K562 (cell line): ENCODE results near the gene ENPP5. TPM values are rescaled to one million over a fixed set of nuclear protein-coding genes. Genes with fewer than 3 reads are reported as not detected.
A peak's percentile ranks its signal among the peaks of the same experiment; 100 is the strongest.
"Not testable (repeated sequence)": the region's sequence is repeated elsewhere in the genome, so short reads cannot be mapped to it uniquely, and the experiment has no call there.

Experiments
- ATAC-seq: fragments of 200-7000 bp; cut with Tn5 transposase; 3 replicates; pipeline ENCODE4 v1.9.1; 2020; ENCODE audit warnings: moderate library complexity
- BruUV-seq: library from RNA; stranded (reverse); fragments of 400-500 nt; replicated peaks from 2 replicates; lab custom pipeline; 2021; lab: Mats Ljungman, UMichigan
- CTCF ChIA-PET: fragments of 300-600 bp; formaldehyde crosslinking; extraction: SDS; loops from one replicate; lab custom pipeline; 2021; ENCODE audit warnings: low intra/inter-chr PET ratio; lab: Yijun Ruan, JAX
- POLR2A ChIA-PET: fragments of 300-600, 350-650 bp; sonication (Branson Sonifier 250); formaldehyde crosslinking; extraction: SDS; loops from one replicate; lab custom pipeline; 2021; ENCODE audit warnings: antibody characterized with exemption, inconsistent platforms; lab: Yijun Ruan, JAX
- DNase-seq, 4 experiments: peaks; one replicate each; pipeline versions ENCODE4 v3.0.0 to v3.0.0-alpha.2; 2011 to 2018; ENCODE audit warnings: low spot score in 3 of 4, mixed read lengths in 3 of 4; ENCODE audit errors: extremely low read depth in 1 of 4
- FAIRE-seq: peaks from 2 replicates; lab custom pipeline; 2011; peaks lifted over from hg19 to GRCh38; lab: Jason Lieb, UNC
- H2AFZ ChIP-seq: 2 replicates; pipeline ENCODE4 v1.6.0; 2011; ENCODE audit warnings: low read depth, low read length, control low read depth, inconsistent platforms
- H3K27ac ChIP-seq: fragments of 200-600 bp; 3 replicates; pipeline ENCODE4 v1.8.0; 2011; ENCODE audit warnings: low read depth, mild to moderate bottlenecking, control low read depth, inconsistent platforms, low read length, moderate library complexity, mixed read lengths; ENCODE audit errors: extremely low read depth
- H3K27me3 ChIP-seq, 2 experiments: fragments of 300-600 bp in 1 of 2; 2 replicates in 1 of 2; 3 replicates in 1 of 2; pipeline versions ENCODE4 v1.6.0 to v1.8.0; 2011; ENCODE audit warnings: inconsistent platforms in 2 of 2, low read length in 2 of 2, mild to moderate bottlenecking in 1 of 2, mixed read lengths in 1 of 2, moderate library complexity in 1 of 2; ENCODE audit not compliant: control insufficient read depth in 2 of 2, insufficient read depth in 2 of 2
- H3K36me3 ChIP-seq: fragments of 300-600 bp; 3 replicates; pipeline ENCODE4 v1.8.0; 2011; ENCODE audit warnings: mild to moderate bottlenecking, low read length, inconsistent platforms; ENCODE audit not compliant: control insufficient read depth, insufficient read depth
- H3K4me1 ChIP-seq, 2 experiments: fragments of 200-600 bp in 1 of 2; replicated peaks in 1 of 2; 2 replicates in 1 of 2; 3 replicates in 1 of 2; pipeline versions ENCODE4 v1.5.1 to v1.8.0; 2011; ENCODE audit warnings: inconsistent platforms in 2 of 2, low read length in 2 of 2, mild to moderate bottlenecking in 1 of 2, mixed read lengths in 1 of 2, moderate library complexity in 1 of 2; ENCODE audit not compliant: control insufficient read depth in 2 of 2, insufficient read depth in 2 of 2
- H3K4me2 ChIP-seq: 2 replicates; pipeline ENCODE4 v1.6.1; 2011; ENCODE audit warnings: low read length, control low read depth, inconsistent platforms, mixed read lengths; ENCODE audit not compliant: insufficient read depth
- H3K4me3 ChIP-seq: fragments of 200-600 bp; sonication (generic), shearing (Covaris generic); 2 replicates; pipeline ENCODE4 v1.5.1; 2016; ENCODE audit warnings: control low read depth, inconsistent platforms
- H3K79me2 ChIP-seq: fragments of 200-600 bp; 3 replicates; pipeline ENCODE4 v1.8.0; 2011; ENCODE audit warnings: low read length, inconsistent platforms; ENCODE audit not compliant: control insufficient read depth, insufficient read depth
- H3K9ac ChIP-seq, 2 experiments: 2 replicates each; pipeline versions ENCODE4 v1.6.0 to v1.6.1; 2011; ENCODE audit warnings: low read depth in 2 of 2, low read length in 2 of 2, control low read depth in 1 of 2, inconsistent platforms in 1 of 2, mild to moderate bottlenecking in 1 of 2, mixed read lengths in 1 of 2; ENCODE audit not compliant: insufficient read depth in 1 of 2
- H3K9me1 ChIP-seq: one replicate; pipeline ENCODE4 v1.6.0; 2011; ENCODE audit warnings: inconsistent platforms, mild to moderate bottlenecking, low read length, moderate library complexity; ENCODE audit not compliant: control insufficient read depth, insufficient read depth
- H3K9me3 ChIP-seq: replicated peaks from 2 replicates; pipeline ENCODE4 v1.5.1; 2011; ENCODE audit warnings: low read depth, low read length, inconsistent platforms; ENCODE audit not compliant: control insufficient read depth, insufficient read depth
- H4K20me1 ChIP-seq: replicated peaks from 2 replicates; pipeline ENCODE4 v1.6.1; 2011; ENCODE audit warnings: low read length, inconsistent platforms, mixed read lengths; ENCODE audit not compliant: control insufficient read depth, insufficient read depth
- CBX5 ChIP-seq: IDR thresholded peaks from 2 replicates; pipeline ENCODE4 v1.6.1; 2014; ENCODE audit warnings: low read depth, borderline replicate concordance
- GTF2F1 ChIP-seq: IDR thresholded peaks from 2 replicates; pipeline ENCODE4 v1.6.1; 2011; ENCODE audit warnings: low read depth, low read length, improper control_type of control experiment
- HDAC6 ChIP-seq: IDR thresholded peaks from 2 replicates; pipeline ENCODE4 v1.6.1; 2012; ENCODE audit warnings: low read depth, mild to moderate bottlenecking, control low read depth, inconsistent platforms, low read length, moderate library complexity
- NFIC ChIP-seq: fragments of 450-650 bp; IDR thresholded peaks from 2 replicates; pipeline ENCODE4 v1.6.1; 2017; ENCODE audit warnings: mild to moderate bottlenecking, inconsistent platforms
- PHB ChIP-seq: fragments of 250-450 bp; sonication (Bioruptor Pico); IDR thresholded peaks from 2 replicates; pipeline ENCODE4 v1.5.0; 2021
- ZKSCAN3 ChIP-seq: fragments of 250-450 bp; sonication (Bioruptor Pico); IDR thresholded peaks from 2 replicates; pipeline ENCODE4 v1.4.0; 2020
- ZNF561 ChIP-seq: fragments of 450-650 bp; formaldehyde crosslinking; conservative IDR thresholded peaks from 2 replicates; pipeline ENCODE4 v1.4.0; 2020; ENCODE audit warnings: mild to moderate bottlenecking, moderate library complexity
- ZNF668 ChIP-seq: fragments of 250-450 bp; sonication (Bioruptor Pico); IDR thresholded peaks from 2 replicates; pipeline ENCODE4 v1.8.0; 2022; ENCODE audit warnings: mild to moderate bottlenecking, inconsistent platforms
- WGBS: fragments of 100-300 bp; shearing (Covaris generic); methylation state at CpG from one replicate; pipeline ENCODE4 v1.1.6; 2016; ENCODE audit warnings: low coverage, mixed read lengths; ENCODE audit not compliant: insufficient coverage; ENCODE audit errors: missing lambda C conversion rate; 5-methylcytosine and 5-hydroxymethylcytosine counted together
- in situ Hi-C: fragments of 300-500 bp; cut with MboI; formaldehyde crosslinking; loops from 4 replicates; pipeline ENCODE4 v1.15.0; 2018; ENCODE audit warnings: inconsistent platforms, mixed read lengths
- intact Hi-C: fragments of 100-400 bp; cut with micrococcal nuclease; formaldehyde crosslinking; loops from 2 replicates; pipeline ENCODE4 v1.14.2; 2022
- polyA plus RNA-seq, 8 experiments: library from polyadenylated mRNA; depleted of rRNA in 4 of 8; stranded (reverse) in 5 of 8; unstranded in 3 of 8; fragments of >200 nt; fragmentation: Nextera tagmentation in 2 of 8; fragmentation: Illumina TruSeq in 1 of 8; extraction: Ambion mirVana in 2 of 8; extraction: Trizol in 1 of 8; gene quantifications; 2 replicates each; pipeline versions ENCODE4 v1.2.1 to v1.2.3, GENCODE V29; 2011 to 2014; ENCODE audit warnings: inconsistent platforms in 1 of 8, missing spikeins in 1 of 8
- total RNA-seq, 7 experiments: library from RNA; depleted of rRNA in 6 of 7; stranded (reverse); fragments of >200 nt in 6 of 7; fragmentation: Illumina TruSeq in 2 of 7; extraction: Trizol in 2 of 7; gene quantifications; 2 replicates each; pipeline versions ENCODE4 v1.2.1 to v1.2.3, GENCODE V29; 2011 to 2021; ENCODE audit warnings: low replicate concordance in 1 of 7

ENPP5 gene
- total and polyA plus RNA-seq, 9 of the 15 experiments (the other 6 are each of a cell fraction or from before 2014, with no cell fraction given), result not detected

- Histone ChIP-seq H4K20me1 (no peaks in the 10 kb centered on the region), H3K4me3 (no peak overlapping the region), H3K4me1 (peaks cover 0 to 4% of the 10 kb centered on the region in 2 experiments; a peak in 1 of 5 replicates), H3K4me2 (no peak overlapping the region), H3K27ac (no peak overlapping the region), H3K79me2 (no peaks in the 10 kb centered on the region), H3K9ac (no peak overlapping the region), H3K27me3 (peaks cover 0 to 7% of the 10 kb centered on the region in 2 experiments; a peak in 2 of 5 replicates), H2AFZ (no peak overlapping the region), H3K9me3 (no peaks in the 10 kb centered on the region), H3K9me1 (no peaks in the 10 kb centered on the region), H3K36me3 (no peaks in the 10 kb centered on the region)
- CTCF ChIA-PET, result no interaction called here
- in situ Hi-C loops, result no loop called here
- intact Hi-C loops, result no loop called here
- POLR2A ChIA-PET, result no interaction called here
- WGBS, result 0% methylated on average over 2 of the region's 2 CpGs
- no peak for TF ChIP-seq CBX5
- TF ChIP-seq PHB, result no peak
- no peak for TF ChIP-seq ZNF561 (CRISPR knock-in tag)
- TF ChIP-seq GTF2F1, result no peak
- TF ChIP-seq ZNF668, result no peak
- TF ChIP-seq HDAC6, result no peak
- no peak for TF ChIP-seq ZKSCAN3 (CRISPR knock-in tag)
- no peak for DNase-seq
- BruUV-seq, result no TSS peak
- ATAC-seq, result no peak
- no peak for FAIRE-seq
Observed at GRCh38 chr6:46134216-46134615, 36.6 kb downstream of the ENPP5 start.

DNA sequence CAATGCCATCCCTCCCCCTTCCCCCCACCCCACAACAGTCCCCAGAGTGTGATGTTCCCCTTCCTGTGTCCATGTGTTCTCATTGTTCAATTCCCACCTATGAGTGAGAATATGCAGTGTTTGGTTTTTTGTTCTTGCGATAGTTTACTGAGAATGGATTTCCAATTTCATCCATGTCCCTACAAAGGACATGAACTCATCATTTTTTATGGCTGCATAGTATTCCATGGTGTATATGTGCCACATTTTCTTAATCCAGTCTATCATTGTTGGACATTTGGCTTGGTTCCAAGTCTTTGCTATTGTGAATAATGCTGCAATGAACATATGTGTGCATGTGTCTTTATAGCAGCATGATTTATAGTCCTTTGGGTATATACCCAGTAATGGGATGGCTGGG is 39.5 kb downstream of the ENPP5 start:
- not testable (repeated sequence) for H3K27ac ChIP-seq, H3K36me3 ChIP-seq, ATAC-seq, FAIRE-seq
- peak; percentile 35; the same call in 1 of the 2 replicates for TF ChIP-seq NFIC
- TF ChIP-seq, all 486 proteins: peak for 1; not testable (repeated sequence) for 485
- DNase-seq, H4K20me1 ChIP-seq, POLR2A ChIA-PET, in situ Hi-C loops, H3K27me3 ChIP-seq, H3K4me3 ChIP-seq, H3K79me2 ChIP-seq, H3K4me2 ChIP-seq, intact Hi-C loops, H3K9me1 ChIP-seq, BruUV-seq, H3K4me1 ChIP-seq, H3K9me3 ChIP-seq, H2AFZ ChIP-seq, CTCF ChIA-PET, H3K9ac ChIP-seq: not testable (repeated sequence)
- no CpG with 5 or more reads among the region's 1 CpG for WGBS
